Measurements from ENCODE around the gene KIAA1671. TPM values are rescaled to one million over a fixed set of nuclear protein-coding genes. Genes with fewer than 3 reads are reported as not detected.

KIAA1671 gene
- polyA plus RNA-seq, 3 donors = not detected

DNA sequence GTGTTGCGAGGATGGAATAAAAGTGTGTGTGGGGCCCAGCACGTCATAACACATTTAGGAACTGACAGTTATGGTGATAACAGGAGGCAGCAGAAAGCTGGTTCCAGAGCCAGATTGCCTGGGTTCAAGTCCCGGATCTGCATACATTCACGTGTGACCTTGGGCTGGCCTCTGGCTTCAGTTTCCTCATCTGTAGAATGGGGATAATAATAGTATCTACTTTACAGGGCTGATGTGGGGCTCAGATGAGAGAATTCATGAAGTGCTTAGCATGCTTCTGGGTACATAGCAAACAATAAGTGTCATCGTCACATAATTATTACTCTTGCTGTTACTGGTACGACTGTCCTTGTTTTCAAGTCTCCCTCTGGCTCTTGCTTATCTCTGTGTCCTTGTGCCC lies 97.3 kb downstream of the KIAA1671 start:
- 100% methylated on average over 2 of the region's 6 CpGs for WGBS (ENCODE audit: insufficient coverage)
- H3K27me3 Mint-ChIP-seq (ENCODE audit: low read depth in 3 of 3) = peaks cover 2 to 5% (median 4%) of the 10 kb centered on the region in 3 donors
- intact Hi-C loops (cut with micrococcal nuclease) = loop anchor here (5.0 to 10.0 kb wide), 3 partner anchors 112 to 285 kb away; no protein-coding TSS in a partner anchor

DNA sequence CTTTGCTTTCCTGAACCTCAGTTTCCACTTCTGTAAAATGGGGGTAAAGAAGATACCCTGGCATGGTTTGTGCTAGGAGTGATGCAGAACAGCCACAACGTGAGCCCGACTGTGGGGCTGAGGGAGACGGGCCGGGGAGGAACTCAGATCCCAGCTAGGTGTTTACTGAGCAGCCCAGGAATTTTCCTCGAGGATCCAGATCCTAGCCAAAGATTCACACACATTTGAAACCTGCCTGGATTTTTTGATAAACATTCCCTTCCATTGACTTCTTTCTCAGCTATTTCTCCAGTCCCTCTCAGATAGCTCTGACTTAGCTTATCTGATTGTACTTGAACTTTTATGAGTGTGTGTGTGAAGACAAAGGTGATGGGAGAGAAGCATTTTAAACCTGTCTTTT lies 98.0 kb downstream of the KIAA1671 start:
- Mint-ChIP-seq H3K27ac (no peak overlapping the region), H3K4me1 (peaks cover 4% of the 10 kb centered on the region), H3K36me3 (no peaks in the 10 kb centered on the region), H3K4me3 (no peak overlapping the region), H3K9me3 (peaks cover 5 to 13% (median 9%) of the 10 kb centered on the region in 7 donors), H3K27me3 (ENCODE audit: low read depth in 3 of 3) (peaks cover 2 to 6% (median 5%) of the 10 kb centered on the region in 3 donors)
- H2AFZ ChIP-seq (ENCODE audit: insufficient read depth, low read depth, low read length, poor library complexity, severe bottlenecking) = no peak overlapping the region
- H3K27ac ChIP-seq (ENCODE audit: low read depth in 1 of 2, low read length in 2 of 2) = no peak overlapping the region
- no peaks in the 10 kb centered on the region for H4K20me1 ChIP-seq (ENCODE audit: insufficient read depth, low read length)
- intact Hi-C loops (cut with micrococcal nuclease) = loop anchor here (5.0 to 10.0 kb wide), 3 partner anchors 113 to 286 kb away; no protein-coding TSS in a partner anchor
- no peak overlapping the region for H3K4me3 ChIP-seq (replicated peaks in 1 of 3; ENCODE audit: low read depth in 2 of 3, low read length in 3 of 3)
- no peaks in the 10 kb centered on the region for H3K27me3 ChIP-seq (ENCODE audit: control insufficient read depth in 2 of 2, insufficient read depth in 2 of 2, low read length in 2 of 2)
- TF ChIP-seq, protein P1, sequence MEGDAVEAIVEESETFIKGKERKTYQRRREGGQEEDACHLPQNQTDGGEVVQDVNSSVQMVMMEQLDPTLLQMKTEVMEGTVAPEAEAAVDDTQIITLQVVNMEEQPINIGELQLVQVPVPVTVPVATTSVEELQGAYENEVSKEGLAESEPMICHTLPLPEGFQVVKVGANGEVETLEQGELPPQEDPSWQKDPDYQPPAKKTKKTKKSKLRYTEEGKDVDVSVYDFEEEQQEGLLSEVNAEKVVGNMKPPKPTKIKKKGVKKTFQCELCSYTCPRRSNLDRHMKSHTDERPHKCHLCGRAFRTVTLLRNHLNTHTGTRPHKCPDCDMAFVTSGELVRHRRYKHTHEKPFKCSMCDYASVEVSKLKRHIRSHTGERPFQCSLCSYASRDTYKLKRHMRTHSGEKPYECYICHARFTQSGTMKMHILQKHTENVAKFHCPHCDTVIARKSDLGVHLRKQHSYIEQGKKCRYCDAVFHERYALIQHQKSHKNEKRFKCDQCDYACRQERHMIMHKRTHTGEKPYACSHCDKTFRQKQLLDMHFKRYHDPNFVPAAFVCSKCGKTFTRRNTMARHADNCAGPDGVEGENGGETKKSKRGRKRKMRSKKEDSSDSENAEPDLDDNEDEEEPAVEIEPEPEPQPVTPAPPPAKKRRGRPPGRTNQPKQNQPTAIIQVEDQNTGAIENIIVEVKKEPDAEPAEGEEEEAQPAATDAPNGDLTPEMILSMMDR (IDR thresholded peaks at IDR 0.05) = no peak
- peaks cover 0 to 4% of the 10 kb centered on the region in 2 donors for H3K4me1 ChIP-seq (ENCODE audit: control insufficient read depth in 1 of 2, insufficient read depth in 2 of 2, low read length in 2 of 2)
- H3K9ac ChIP-seq (ENCODE audit: insufficient read depth, low read length, poor library complexity, severe bottlenecking) = no peak overlapping the region
- WGBS (ENCODE audit: insufficient coverage) = 100% methylated on average over 4 of the region's 5 CpGs
- H3K36me3 ChIP-seq (replicated peaks in 1 of 2; ENCODE audit: control insufficient read depth in 1 of 2, insufficient read depth in 2 of 2, low read length in 2 of 2) = no peaks in the 10 kb centered on the region
- H3K9me3 ChIP-seq (replicated peaks in 1 of 2; ENCODE audit: control insufficient read depth in 1 of 2, insufficient read depth in 1 of 2, low read length in 2 of 2) = peaks cover 5% of the 10 kb centered on the region in 2 donors
- DNase-seq = no peak
- no peak overlapping the region for H3K4me2 ChIP-seq (replicated peaks; ENCODE audit: extremely low read depth, low read length, poor library complexity, severe bottlenecking)
- H3K79me2 ChIP-seq (ENCODE audit: insufficient read depth, low read length) = no peaks in the 10 kb centered on the region

More for the DNA sequence above, 97.3 kb downstream of the KIAA1671 start:
- Histone ChIP-seq H3K4me2 (replicated peaks; ENCODE audit: extremely low read depth, low read length, poor library complexity, severe bottlenecking) (no peak overlapping the region), H3K27me3 (ENCODE audit: control insufficient read depth in 2 of 2, insufficient read depth in 2 of 2, low read length in 2 of 2) (no peaks in the 10 kb centered on the region), H4K20me1 (ENCODE audit: insufficient read depth, low read length) (no peaks in the 10 kb centered on the region), H3K9ac (ENCODE audit: insufficient read depth, low read length, poor library complexity, severe bottlenecking) (no peak overlapping the region), H3K4me3 (replicated peaks in 1 of 3; ENCODE audit: low read depth in 2 of 3, low read length in 3 of 3) (no peak overlapping the region), H3K36me3 (replicated peaks in 1 of 2; ENCODE audit: control insufficient read depth in 1 of 2, insufficient read depth in 2 of 2, low read length in 2 of 2) (no peaks in the 10 kb centered on the region), H2AFZ (ENCODE audit: insufficient read depth, low read depth, low read length, poor library complexity, severe bottlenecking) (no peak overlapping the region), H3K79me2 (ENCODE audit: insufficient read depth, low read length) (no peaks in the 10 kb centered on the region), H3K27ac (ENCODE audit: low read depth in 1 of 2, low read length in 2 of 2) (no peak overlapping the region), H3K9me3 (replicated peaks in 1 of 2; ENCODE audit: control insufficient read depth in 1 of 2, insufficient read depth in 1 of 2, low read length in 2 of 2) (peaks cover 5% of the 10 kb centered on the region in 2 donors), H3K4me1 (ENCODE audit: control insufficient read depth in 1 of 2, insufficient read depth in 2 of 2, low read length in 2 of 2) (peaks cover 0 to 4% of the 10 kb centered on the region in 2 donors)
- H3K4me1 Mint-ChIP-seq = peaks cover 4% of the 10 kb centered on the region
- TF ChIP-seq, protein P1 (IDR thresholded peaks at IDR 0.05) = no peak
- H3K4me3 Mint-ChIP-seq = no peak overlapping the region
- H3K27ac Mint-ChIP-seq = no peak overlapping the region
- H3K9me3 Mint-ChIP-seq = peaks cover 5 to 13% (median 9%) of the 10 kb centered on the region in 7 donors
- no peaks in the 10 kb centered on the region for H3K36me3 Mint-ChIP-seq
- DNase-seq = no peak

All from CD14-positive monocyte (primary cell).